ENCODE measurements around the gene VWA3B. TPM values are rescaled to one million over a fixed set of nuclear protein-coding genes. Genes with fewer than 3 reads are reported as not detected.

VWA3B gene
- total and polyA plus RNA-seq, 8 donors: 0.03 to 134 (median 2.2) TPM; not detected in 2

DNA sequence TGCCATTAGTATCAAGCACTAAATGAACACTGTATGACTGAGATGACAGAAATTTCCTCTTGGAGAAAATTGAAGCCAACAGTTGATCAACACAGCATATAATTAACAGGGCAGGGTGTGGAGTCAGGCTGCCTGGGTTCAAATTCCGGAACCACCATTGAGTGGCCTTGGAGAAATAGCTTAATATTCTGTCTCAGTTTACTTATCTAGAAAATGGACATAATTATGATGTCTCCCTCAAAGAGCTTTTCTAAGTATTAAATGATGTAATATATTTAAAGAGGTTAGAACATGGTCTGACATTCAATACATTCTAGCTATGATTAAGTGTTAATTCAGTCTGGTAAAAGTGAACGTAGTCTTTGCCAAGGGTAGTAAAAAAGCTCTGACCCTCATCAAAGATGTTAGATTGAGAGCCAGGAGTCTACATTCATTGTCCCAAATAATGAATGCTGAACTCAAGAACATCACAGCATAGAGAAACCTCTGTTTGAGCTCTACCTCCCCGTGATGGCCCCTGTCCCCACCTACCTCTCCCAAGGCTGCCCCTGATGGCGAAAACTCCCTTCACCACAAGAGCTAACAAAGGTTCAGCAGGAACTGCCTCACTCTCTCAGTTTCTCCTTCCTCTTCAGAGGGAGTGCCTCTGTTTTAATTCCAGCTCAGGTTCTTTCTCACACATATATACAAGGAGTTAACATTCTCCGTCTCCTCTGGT is 2.7 kb upstream of the VWA3B start:
- Histone ChIP-seq H3K27ac (peak overlapping the region; percentile 55 to 86 (median 82)), H3K36me3 (no peaks in the 10 kb centered on the region)
- intact Hi-C loops (cut with DNase I; ENCODE audit: low total_unique reads): no loop called here

DNA sequence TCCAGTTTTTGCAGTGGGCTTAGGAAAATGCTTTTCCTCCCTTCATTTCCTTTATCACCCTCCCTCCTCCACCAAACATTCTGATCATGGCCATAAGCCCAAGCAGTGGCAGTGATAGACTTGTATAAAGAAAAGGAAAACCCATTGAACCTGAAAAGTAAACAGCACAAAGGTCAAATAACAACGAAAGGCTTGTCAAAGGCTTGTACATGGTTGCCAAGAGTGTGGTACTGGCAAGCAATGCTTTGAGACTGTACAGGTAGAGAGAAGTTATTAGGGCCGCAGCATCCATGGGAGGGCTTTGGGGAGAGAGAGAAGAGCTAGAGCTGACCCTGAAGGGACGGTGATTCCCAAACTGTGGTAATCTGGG is 2.1 kb upstream of the VWA3B start:
- Histone ChIP-seq H3K4me3 (no peak overlapping the region), H3K4me1 (peaks cover 18 to 45% (median 25%) of the 10 kb centered on the region in 4 donors), H3K9me3 (no peaks in the 10 kb centered on the region), H3K27me3 (peaks cover 0 to 13% (median 0%) of the 10 kb centered on the region in 3 donors), H3K27ac (peak overlapping the region; percentile 72 to 86 (median 82)), H3K36me3 (no peaks in the 10 kb centered on the region)
- intact Hi-C loops (cut with DNase I; ENCODE audit: low total_unique reads): no loop called here
- TF ChIP-seq POLR2AphosphoS5 (IDR thresholded peaks at IDR 0.05) (peak in 2 of 3 donors; percentile 63 to 77), POLR2A (IDR thresholded peaks at IDR 0.05) (no peak), EP300 (IDR thresholded peaks at IDR 0.05) (no peak)
- TF ChIP-seq, protein P1, sequence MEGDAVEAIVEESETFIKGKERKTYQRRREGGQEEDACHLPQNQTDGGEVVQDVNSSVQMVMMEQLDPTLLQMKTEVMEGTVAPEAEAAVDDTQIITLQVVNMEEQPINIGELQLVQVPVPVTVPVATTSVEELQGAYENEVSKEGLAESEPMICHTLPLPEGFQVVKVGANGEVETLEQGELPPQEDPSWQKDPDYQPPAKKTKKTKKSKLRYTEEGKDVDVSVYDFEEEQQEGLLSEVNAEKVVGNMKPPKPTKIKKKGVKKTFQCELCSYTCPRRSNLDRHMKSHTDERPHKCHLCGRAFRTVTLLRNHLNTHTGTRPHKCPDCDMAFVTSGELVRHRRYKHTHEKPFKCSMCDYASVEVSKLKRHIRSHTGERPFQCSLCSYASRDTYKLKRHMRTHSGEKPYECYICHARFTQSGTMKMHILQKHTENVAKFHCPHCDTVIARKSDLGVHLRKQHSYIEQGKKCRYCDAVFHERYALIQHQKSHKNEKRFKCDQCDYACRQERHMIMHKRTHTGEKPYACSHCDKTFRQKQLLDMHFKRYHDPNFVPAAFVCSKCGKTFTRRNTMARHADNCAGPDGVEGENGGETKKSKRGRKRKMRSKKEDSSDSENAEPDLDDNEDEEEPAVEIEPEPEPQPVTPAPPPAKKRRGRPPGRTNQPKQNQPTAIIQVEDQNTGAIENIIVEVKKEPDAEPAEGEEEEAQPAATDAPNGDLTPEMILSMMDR (IDR thresholded peaks at IDR 0.05): no peak
- peak; percentile 57 to 71 for DNase-seq
- 30 to 48% (median 37%) methylated on average over 3 of the region's 3 CpGs for WGBS, 5 donors

More for the DNA sequence above, 2.7 kb upstream of the VWA3B start:
- peaks cover 18 to 40% (median 25%) of the 10 kb centered on the region in 4 donors for H3K4me1 ChIP-seq
- H3K4me3 ChIP-seq: no peak overlapping the region
- WGBS, 5 donors: 29 to 55% (median 38%) methylated on average over 5 of the region's 5 CpGs
- TF ChIP-seq, protein P1 (IDR thresholded peaks at IDR 0.05): no peak
- TF ChIP-seq POLR2A (IDR thresholded peaks at IDR 0.05) (no peak), POLR2AphosphoS5 (IDR thresholded peaks at IDR 0.05) (no peak), EP300 (IDR thresholded peaks at IDR 0.05) (no peak)
- H3K27me3 ChIP-seq: peaks cover 0 to 13% (median 0%) of the 10 kb centered on the region in 3 donors
- no peak for DNase-seq
- H3K9me3 ChIP-seq: no peaks in the 10 kb centered on the region

DNA sequence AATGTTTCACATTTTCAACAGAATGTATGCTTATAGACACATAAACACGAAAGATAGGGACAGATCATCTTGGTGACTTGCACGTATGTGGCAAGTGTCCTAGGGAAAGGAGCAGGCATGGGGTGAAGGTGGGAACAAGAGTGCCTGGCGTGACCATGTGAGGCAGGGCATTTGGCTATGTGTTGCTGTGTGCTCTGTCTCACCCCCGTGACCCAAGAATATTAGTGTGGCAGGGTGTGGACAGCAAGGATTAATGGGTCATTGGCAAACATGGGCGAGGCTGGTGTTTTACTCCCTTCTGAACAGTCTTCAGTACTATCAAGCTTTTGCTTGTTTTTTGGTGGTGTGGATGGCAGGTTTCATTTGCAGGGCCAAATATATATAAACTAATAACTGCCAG is 1.3 kb upstream of the VWA3B start:
- TF ChIP-seq POLR2AphosphoS5 (IDR thresholded peaks at IDR 0.05): peak in 2 of 3 donors; percentile 72 to 75
- TF ChIP-seq, protein P1 (IDR thresholded peaks at IDR 0.05): no peak
- TF ChIP-seq POLR2A (IDR thresholded peaks at IDR 0.05): no peak
- TF ChIP-seq EP300 (IDR thresholded peaks at IDR 0.05): no peak
- intact Hi-C loops (cut with DNase I; ENCODE audit: low total_unique reads): no loop called here
- no peak overlapping the region for H3K4me3 ChIP-seq
- H3K27me3 ChIP-seq: peaks cover 0 to 13% (median 0%) of the 10 kb centered on the region in 3 donors
- H3K4me1 ChIP-seq: peaks cover 18 to 48% (median 25%) of the 10 kb centered on the region in 4 donors
- 29 to 63% (median 43%) methylated on average over 5 of the region's 5 CpGs for WGBS, 5 donors
- no peaks in the 10 kb centered on the region for H3K9me3 ChIP-seq
- peak overlapping the region; percentile 35 to 86 (median 82) for H3K27ac ChIP-seq
- DNase-seq: peak; percentile 72 to 90
- no peaks in the 10 kb centered on the region for H3K36me3 ChIP-seq

DNA sequence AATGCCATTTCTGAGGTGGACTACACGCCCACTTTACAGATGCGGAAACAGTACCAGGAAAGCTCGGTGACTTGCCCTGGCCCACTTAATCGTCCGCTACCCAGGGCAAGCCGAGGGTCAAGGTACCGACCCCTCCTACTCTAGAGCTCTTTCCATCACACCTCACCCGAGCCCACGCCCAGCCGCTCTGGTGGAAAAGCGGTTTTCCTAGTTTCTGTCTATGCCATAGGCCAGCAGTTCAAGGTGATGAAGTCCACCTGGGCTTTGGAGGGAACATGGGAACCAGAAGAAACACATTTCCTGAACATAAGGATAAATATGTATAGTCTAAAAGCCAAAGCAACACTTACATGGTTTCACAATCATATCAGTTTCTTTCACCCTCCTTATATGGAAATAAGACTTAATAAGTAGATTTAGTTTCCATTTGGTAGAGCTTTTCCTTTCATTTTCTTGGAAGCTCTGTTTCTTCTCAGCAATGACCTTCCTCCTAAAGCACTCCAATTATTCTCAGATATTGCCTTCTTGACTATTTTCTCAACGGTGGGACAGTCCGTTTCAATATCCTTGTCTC is 567 bp downstream of the VWA3B start:
- Histone ChIP-seq H3K27me3 (peaks cover 0 to 13% (median 0%) of the 10 kb centered on the region in 3 donors), H3K9me3 (no peaks in the 10 kb centered on the region), H3K36me3 (no peaks in the 10 kb centered on the region), H3K27ac (peak overlapping the region; percentile 77 to 86 (median 83)), H3K4me1 (peaks cover 18 to 49% (median 25%) of the 10 kb centered on the region in 4 donors), H3K4me3 (peak overlapping the region; percentile 49 to 67 (median 52))
- 21 to 41% (median 23%) methylated on average over 12 to 13 of the region's 13 CpGs for WGBS, 5 donors
- intact Hi-C loops (cut with DNase I; ENCODE audit: low total_unique reads): no loop called here
- TF ChIP-seq, protein P1 (IDR thresholded peaks at IDR 0.05): no peak
- TF ChIP-seq POLR2A (IDR thresholded peaks at IDR 0.05) (no peak), EP300 (IDR thresholded peaks at IDR 0.05) (no peak), POLR2AphosphoS5 (IDR thresholded peaks at IDR 0.05) (no peak)
- DNase-seq: no peak
